GM19023 (cell line): ENCODE results near the gene FAIM2.

Source experiments
- ATAC-seq: cut with Tn5 transposase; IDR thresholded peaks from one replicate; pipeline ENCODE4 v1.9.1; 2021; ENCODE audit warnings: mild to moderate bottlenecking, moderate library complexity; ENCODE audit not compliant: unreplicated experiment

The FAIM2 gene

GRCh38 chr12:49903700-49904423, at the start of gene FAIM2:
Gene FAIM2 (minus strand): TSS chr12:49903900. CDS start chr12:49903792, 108 bp downstream.
- no peak for ATAC-seq

GRCh38 chr12:49953151-49953550, 49.5 kb upstream of the FAIM2 start:
- ATAC-seq, result no peak

- ATAC-seq, result no peak
Measured at GRCh38 chr12:49952391-49953055, 48.8 kb upstream of the FAIM2 start.

GRCh38 chr12:49951411-49952240, 47.9 kb upstream of the FAIM2 start:
- ATAC-seq, result no peak

GRCh38 chr12:49950273-49951251, 46.9 kb upstream of the FAIM2 start, which contains the start of gene AQP2:
Gene AQP2 (plus strand): TSS chr12:49950737. CDS start chr12:49950831, 94 bp downstream.
- no peak for ATAC-seq

GRCh38 chr12:49949866-49950265, 46.2 kb upstream of the FAIM2 start:
- ATAC-seq, result no peak

- no peak for ATAC-seq
Measured at GRCh38 chr12:49948866-49949845, 45.5 kb upstream of the FAIM2 start.

- ATAC-seq, result no peak
Measured at GRCh38 chr12:49947593-49948226, 44.0 kb upstream of the FAIM2 start.

GRCh38 chr12:49946497-49946896, 42.8 kb upstream of the FAIM2 start:
- ATAC-seq, result no peak

GRCh38 chr12:49946086-49946485, 42.4 kb upstream of the FAIM2 start:
- no peak for ATAC-seq

GRCh38 chr12:49945394-49946080, 41.8 kb upstream of the FAIM2 start:
- peak; percentile 87 for ATAC-seq

GRCh38 chr12:49944718-49945117, 41.0 kb upstream of the FAIM2 start:
- ATAC-seq, result no peak

GRCh38 chr12:49944046-49944445, 40.3 kb upstream of the FAIM2 start:
- ATAC-seq, result no peak

- no peak for ATAC-seq
Measured at GRCh38 chr12:49943625-49943960, 39.9 kb upstream of the FAIM2 start.

GRCh38 chr12:49942921-49943624, 39.4 kb upstream of the FAIM2 start:
- ATAC-seq, result no peak

GRCh38 chr12:49942512-49942893, 38.8 kb upstream of the FAIM2 start:
- no peak for ATAC-seq
